ENCODE results near the gene GPATCH4.

- TF ChIP-seq SUZ12 (IDR thresholded peaks at IDR 0.05; ENCODE audit: extremely low read depth, insufficient read depth, insufficient read length) (no peak), ZNF274 (IDR thresholded peaks at IDR 0.05; ENCODE audit: low read depth, low read length) (no peak), YY1 (IDR thresholded peaks at IDR 0.05; ENCODE audit: insufficient read depth, insufficient read length) (no peak)
Measured at GRCh38 chr1:156619582-156619955, 18.3 kb upstream of the GPATCH4 start.
